Type B pancreatic cell (in vitro differentiated cells): ENCODE results near the gene PEAK1. TPM values are rescaled to one million over a fixed set of nuclear protein-coding genes. Genes with fewer than 3 reads are reported as not detected.

ENCODE experiments used
- DNase-seq: peaks from one replicate; pipeline ENCODE4 v3.0.0; 2021; ENCODE audit warnings: mixed read lengths; ENCODE audit not compliant: unreplicated experiment; ENCODE audit errors: extremely low spot score
- H3K27ac Mint-ChIP-seq: 2 replicates; pipeline ENCODE4 v1.8.0; 2021; ENCODE audit warnings: mild to moderate bottlenecking, mixed read lengths
- H3K27me3 Mint-ChIP-seq: 2 replicates; pipeline ENCODE4 v1.8.0; 2021; ENCODE audit warnings: mixed read lengths
- H3K36me3 Mint-ChIP-seq: 2 replicates; pipeline ENCODE4 v1.8.0; 2021; ENCODE audit warnings: mixed read lengths
- H3K4me1 Mint-ChIP-seq: one replicate; pipeline ENCODE4 v1.8.0; 2021; ENCODE audit warnings: mixed read lengths; ENCODE audit not compliant: unreplicated experiment
- H3K4me3 Mint-ChIP-seq: 2 replicates; pipeline ENCODE4 v1.8.0; 2021; ENCODE audit warnings: mild to moderate bottlenecking, mixed read lengths
- H3K9me3 Mint-ChIP-seq: 2 replicates; pipeline ENCODE4 v1.8.0; 2021; ENCODE audit warnings: mixed read lengths
- total RNA-seq: library from RNA; stranded (reverse); gene quantifications from 2 replicates; pipeline ENCODE4 v1.2.1, GENCODE V29; 2021; ENCODE audit warnings: low replicate concordance
- TF ChIP-seq, protein P1 (sequence below): fragments of 200-600 bp; sonication (generic); conservative IDR thresholded peaks from 2 replicates; pipeline ENCODE4 v1.5.0; 2021; ENCODE audit warnings: antibody characterized with exemption, mild to moderate bottlenecking

PEAK1 gene
- total RNA-seq, 1 donor from 2014 or later, result 35.0 TPM

DNA sequence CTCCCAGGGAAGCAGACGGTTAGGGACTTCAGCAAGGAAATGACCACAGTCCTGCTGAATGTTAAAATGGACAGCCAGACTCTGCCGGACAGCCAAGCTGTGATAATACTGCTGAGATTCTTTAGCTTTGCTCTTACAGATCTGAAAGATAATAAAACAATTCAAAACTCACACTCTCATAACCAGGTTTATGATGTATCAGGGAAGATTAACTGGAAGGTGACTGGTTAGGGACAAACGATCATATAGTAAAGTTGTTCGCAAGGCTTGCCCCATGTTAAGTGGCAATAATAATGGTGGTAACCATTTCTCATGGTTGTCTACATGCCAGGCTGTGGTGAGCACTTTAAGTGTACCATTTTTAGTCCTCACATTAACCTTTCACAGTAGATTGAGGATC is 304.7 kb downstream of the PEAK1 start:
- TF ChIP-seq, protein P1, sequence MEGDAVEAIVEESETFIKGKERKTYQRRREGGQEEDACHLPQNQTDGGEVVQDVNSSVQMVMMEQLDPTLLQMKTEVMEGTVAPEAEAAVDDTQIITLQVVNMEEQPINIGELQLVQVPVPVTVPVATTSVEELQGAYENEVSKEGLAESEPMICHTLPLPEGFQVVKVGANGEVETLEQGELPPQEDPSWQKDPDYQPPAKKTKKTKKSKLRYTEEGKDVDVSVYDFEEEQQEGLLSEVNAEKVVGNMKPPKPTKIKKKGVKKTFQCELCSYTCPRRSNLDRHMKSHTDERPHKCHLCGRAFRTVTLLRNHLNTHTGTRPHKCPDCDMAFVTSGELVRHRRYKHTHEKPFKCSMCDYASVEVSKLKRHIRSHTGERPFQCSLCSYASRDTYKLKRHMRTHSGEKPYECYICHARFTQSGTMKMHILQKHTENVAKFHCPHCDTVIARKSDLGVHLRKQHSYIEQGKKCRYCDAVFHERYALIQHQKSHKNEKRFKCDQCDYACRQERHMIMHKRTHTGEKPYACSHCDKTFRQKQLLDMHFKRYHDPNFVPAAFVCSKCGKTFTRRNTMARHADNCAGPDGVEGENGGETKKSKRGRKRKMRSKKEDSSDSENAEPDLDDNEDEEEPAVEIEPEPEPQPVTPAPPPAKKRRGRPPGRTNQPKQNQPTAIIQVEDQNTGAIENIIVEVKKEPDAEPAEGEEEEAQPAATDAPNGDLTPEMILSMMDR, result no peak
- no peak overlapping the region for H3K27ac Mint-ChIP-seq
- H3K4me3 Mint-ChIP-seq, result no peak overlapping the region
- peaks cover 6% of the 10 kb centered on the region for H3K36me3 Mint-ChIP-seq
- H3K9me3 Mint-ChIP-seq, result no peaks in the 10 kb centered on the region
- no peak for DNase-seq
- peaks cover 11% of the 10 kb centered on the region for H3K4me1 Mint-ChIP-seq
- no peaks in the 10 kb centered on the region for H3K27me3 Mint-ChIP-seq

DNA sequence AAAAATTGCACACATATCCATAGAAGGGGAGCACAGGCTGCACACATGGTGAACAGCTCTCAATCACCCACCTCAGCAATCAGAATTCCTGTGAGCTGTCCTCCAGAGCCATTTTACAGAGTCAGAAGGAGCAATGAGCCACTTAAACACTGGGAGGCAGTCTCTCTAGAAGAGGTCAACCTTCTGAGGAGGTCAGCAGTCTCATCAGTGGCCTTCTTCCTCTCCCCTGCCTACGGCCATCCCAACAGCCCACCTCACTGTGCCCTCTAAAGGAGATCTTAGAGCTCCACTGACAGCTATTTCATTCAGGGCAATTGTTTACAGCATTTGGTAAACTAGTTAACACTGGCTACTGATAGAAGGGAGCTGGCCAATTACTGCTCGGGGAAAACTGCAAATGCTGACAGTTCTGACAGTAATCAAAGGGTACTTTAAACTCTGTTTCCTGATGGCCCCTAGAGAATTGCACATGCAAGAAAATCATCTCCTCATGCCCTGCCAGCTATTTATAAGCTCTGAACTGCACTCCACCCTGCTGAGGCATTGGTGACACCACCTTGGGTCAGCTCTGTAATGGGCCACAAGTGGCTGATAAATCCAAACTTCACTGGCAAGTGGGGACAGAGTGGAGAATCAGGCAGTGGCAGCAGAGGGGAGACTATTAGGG is 306.9 kb downstream of the PEAK1 start:
- Mint-ChIP-seq H3K27ac (peak overlapping the region; percentile 17), H3K4me1 (peaks cover 3% of the 10 kb centered on the region), H3K27me3 (no peaks in the 10 kb centered on the region), H3K4me3 (no peak overlapping the region), H3K9me3 (no peaks in the 10 kb centered on the region), H3K36me3 (peaks cover 6% of the 10 kb centered on the region)
- TF ChIP-seq, protein P1, result no peak
- DNase-seq, result no peak

DNA sequence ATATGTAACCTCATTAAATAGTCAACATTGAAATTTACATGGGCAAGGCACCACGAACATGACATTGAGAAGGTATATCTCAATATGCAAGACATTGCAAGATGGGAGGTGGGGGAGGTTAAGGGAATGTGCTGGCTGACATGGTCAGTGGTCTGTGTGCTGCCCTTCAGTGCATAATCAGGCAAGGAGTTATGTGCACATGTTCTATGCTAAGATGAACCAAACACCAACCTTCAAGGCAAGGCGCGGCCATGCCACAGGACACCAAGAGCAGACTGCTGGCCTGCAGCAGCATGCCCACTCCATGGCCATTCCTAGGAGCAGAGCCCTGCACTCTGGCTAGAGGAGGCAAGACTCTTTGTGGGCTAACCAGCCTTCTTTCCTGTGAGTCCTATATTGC is 308.1 kb downstream of the PEAK1 start:
- Mint-ChIP-seq H3K4me1 (peaks cover 15% of the 10 kb centered on the region), H3K36me3 (peaks cover 6% of the 10 kb centered on the region), H3K27me3 (no peaks in the 10 kb centered on the region), H3K4me3 (no peak overlapping the region), H3K27ac (peak overlapping the region; percentile 0), H3K9me3 (no peaks in the 10 kb centered on the region)
- TF ChIP-seq, protein P1, result no peak
- DNase-seq, result no peak

DNA sequence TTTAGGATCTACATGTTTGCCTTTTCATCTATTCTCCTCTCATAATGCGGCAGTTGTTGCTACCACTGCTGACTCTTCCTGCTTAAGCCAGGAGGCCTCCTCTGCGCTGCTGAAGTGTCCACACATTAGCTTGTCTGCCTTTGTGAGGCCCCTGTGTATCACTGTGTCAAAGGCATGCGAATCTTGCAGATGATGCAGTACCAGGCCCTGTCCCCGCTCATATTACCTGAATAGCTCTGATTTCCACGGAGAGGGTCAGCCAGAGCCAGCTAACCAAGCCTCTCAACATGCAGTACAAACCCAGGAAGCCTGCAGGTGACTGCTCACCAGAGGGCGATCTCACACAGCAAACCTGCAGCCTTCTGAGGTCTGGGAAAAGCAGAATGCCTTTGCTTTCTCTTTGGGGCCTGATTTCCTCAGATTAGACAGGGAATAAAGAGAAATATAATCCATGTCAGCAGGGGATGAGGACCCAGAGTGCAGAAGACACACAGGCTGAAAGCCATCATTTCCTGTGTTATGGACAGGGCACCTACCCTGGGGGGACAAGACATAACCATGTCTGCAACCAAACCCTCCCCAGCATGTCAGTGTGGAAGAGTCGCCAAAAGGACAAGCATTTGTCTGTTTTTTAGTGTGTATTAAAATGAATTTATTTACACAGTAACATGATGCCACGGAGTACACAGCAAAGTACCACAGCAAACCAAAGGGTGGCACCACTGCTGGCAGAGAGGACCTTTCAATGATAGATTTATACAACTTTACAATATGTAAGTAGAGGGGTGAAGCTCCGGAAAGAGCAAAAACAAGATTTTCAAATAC is 312.2 kb downstream of the PEAK1 start:
- Mint-ChIP-seq H3K4me1 (peaks cover 25% of the 10 kb centered on the region), H3K27ac (peak overlapping the region; percentile 71), H3K4me3 (peak overlapping the region; percentile 56), H3K9me3 (no peaks in the 10 kb centered on the region), H3K27me3 (no peaks in the 10 kb centered on the region), H3K36me3 (no peaks in the 10 kb centered on the region)
- DNase-seq, result no peak
- TF ChIP-seq, protein P1, result peak; percentile 78

DNA sequence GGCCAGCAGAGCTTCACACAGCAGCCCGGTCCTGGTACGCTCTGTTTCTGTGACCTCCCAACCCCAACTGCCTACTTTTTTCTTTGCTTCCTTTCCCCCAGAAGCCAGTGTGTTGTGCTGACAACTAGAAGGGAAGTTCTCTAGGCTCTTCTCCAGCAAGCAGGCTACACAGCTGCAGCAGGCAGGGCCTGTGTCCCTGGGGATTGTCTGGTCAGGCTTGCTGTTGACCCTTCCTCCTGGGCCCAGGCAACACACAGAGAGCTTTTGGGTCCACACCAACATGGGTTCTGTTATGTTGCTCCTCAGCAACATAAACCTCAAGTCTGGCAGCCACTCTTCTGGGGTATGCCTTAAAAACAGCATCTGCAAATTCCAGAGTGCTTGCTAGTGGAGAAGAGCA is 312.8 kb downstream of the PEAK1 start:
- Mint-ChIP-seq H3K27ac (peak overlapping the region; percentile 71), H3K4me1 (peaks cover 25% of the 10 kb centered on the region), H3K36me3 (no peaks in the 10 kb centered on the region), H3K4me3 (no peak overlapping the region), H3K27me3 (no peaks in the 10 kb centered on the region), H3K9me3 (no peaks in the 10 kb centered on the region)
- no peak for DNase-seq
- TF ChIP-seq, protein P1, result no peak
